GM23248 (cell line): ENCODE results near the gene SMC5.

Experiments
- EZH2 ChIP-seq: fragments of 200-600 bp; sonication (generic); IDR thresholded peaks from 2 replicates; pipeline ENCODE4 v1.6.1; 2018; ENCODE audit warnings: antibody characterized with exemption, mild to moderate bottlenecking; ENCODE audit not compliant: insufficient read depth, poor library complexity, severe bottlenecking
- EZH2phosphoT487 ChIP-seq: fragments of 200-600 bp; sonication (generic); IDR thresholded peaks from 2 replicates; pipeline ENCODE4 v1.6.1; 2018; ENCODE audit warnings: antibody characterized with exemption, moderate library complexity, mild to moderate bottlenecking, low read depth; ENCODE audit not compliant: insufficient read depth

- TF ChIP-seq EZH2phosphoT487 (no peak), EZH2 (no peak)
These were observed 46.0 kb downstream of the SMC5 start for GRCh38 chr9:70304810-70305209.
